ENCODE results near the gene ADAMTSL1. TPM values are rescaled to one million over a fixed set of nuclear protein-coding genes. Genes with fewer than 3 reads are reported as not detected.

Gene ADAMTSL1
- total RNA-seq, 1 donor from 2014 or later, result 12.6 TPM

GRCh38 chr9:18786911-18787650, 313.1 kb downstream of the ADAMTSL1 start:
- Histone ChIP-seq H2AFZ (ENCODE audit: low read depth, low read length) (no peak overlapping the region), H3K79me2 (ENCODE audit: insufficient read depth, low read length) (no peaks in the 10 kb centered on the region), H4K20me1 (ENCODE audit: insufficient read depth, low read length) (no peaks in the 10 kb centered on the region), H3K4me2 (ENCODE audit: low read length) (peak overlapping the region; percentile 24), H3K27ac (ENCODE audit: low read depth, low read length) (no peak overlapping the region), H3K9me3 (ENCODE audit: insufficient read depth, low read depth, low read length) (no peaks in the 10 kb centered on the region), H3K4me1 (ENCODE audit: insufficient read depth, low read length) (peaks cover 21% of the 10 kb centered on the region), H3K4me3 (ENCODE audit: insufficient read depth, low read depth, low read length) (no peak overlapping the region), H3K9ac (ENCODE audit: low read length) (no peak overlapping the region), H3K36me3 (ENCODE audit: insufficient read depth, low read length) (peaks cover 13% of the 10 kb centered on the region), H3K27me3 (ENCODE audit: insufficient read depth, low read length) (no peaks in the 10 kb centered on the region)
- DNase-seq (ENCODE audit: low read depth) (peak; percentile 61), FAIRE-seq (no peak)
- H3K27me3 Mint-ChIP-seq (ENCODE audit: low read depth, unreplicated experiment), result no peaks in the 10 kb centered on the region
- H3K27ac Mint-ChIP-seq (ENCODE audit: unreplicated experiment), result peak overlapping the region; percentile 27
- H3K9me3 Mint-ChIP-seq (ENCODE audit: unreplicated experiment), result peaks cover 2% of the 10 kb centered on the region
- peaks cover 5% of the 10 kb centered on the region for H3K4me1 Mint-ChIP-seq (ENCODE audit: low read depth, unreplicated experiment)
- H3K36me3 Mint-ChIP-seq (ENCODE audit: low read depth, unreplicated experiment), result no peaks in the 10 kb centered on the region
- H3K4me3 Mint-ChIP-seq (ENCODE audit: unreplicated experiment), result no peak overlapping the region
- no peak for TF ChIP-seq CTCF (IDR thresholded peaks at IDR 0.05; ENCODE audit: insufficient read depth, low read depth, low read length)
- TF ChIP-seq EZH2 (IDR thresholded peaks at IDR 0.05; ENCODE audit: insufficient read depth, low read length), result no peak

GRCh38 chr9:18788256-18788655, 314.3 kb downstream of the ADAMTSL1 start:
- Histone ChIP-seq H4K20me1 (ENCODE audit: insufficient read depth, low read length) (no peaks in the 10 kb centered on the region), H2AFZ (ENCODE audit: low read depth, low read length) (no peak overlapping the region), H3K27ac (ENCODE audit: low read depth, low read length) (no peak overlapping the region), H3K4me3 (ENCODE audit: insufficient read depth, low read depth, low read length) (no peak overlapping the region), H3K36me3 (ENCODE audit: insufficient read depth, low read length) (peaks cover 17% of the 10 kb centered on the region), H3K4me1 (ENCODE audit: insufficient read depth, low read length) (peaks cover 21% of the 10 kb centered on the region), H3K4me2 (ENCODE audit: low read length) (no peak overlapping the region), H3K79me2 (ENCODE audit: insufficient read depth, low read length) (no peaks in the 10 kb centered on the region), H3K27me3 (ENCODE audit: insufficient read depth, low read length) (no peaks in the 10 kb centered on the region), H3K9me3 (ENCODE audit: insufficient read depth, low read depth, low read length) (no peaks in the 10 kb centered on the region), H3K9ac (ENCODE audit: low read length) (no peak overlapping the region)
- Mint-ChIP-seq H3K36me3 (ENCODE audit: low read depth, unreplicated experiment) (no peaks in the 10 kb centered on the region), H3K27ac (ENCODE audit: unreplicated experiment) (no peak overlapping the region), H3K4me1 (ENCODE audit: low read depth, unreplicated experiment) (peaks cover 5% of the 10 kb centered on the region), H3K4me3 (ENCODE audit: unreplicated experiment) (no peak overlapping the region), H3K9me3 (ENCODE audit: unreplicated experiment) (peaks cover 2% of the 10 kb centered on the region), H3K27me3 (ENCODE audit: low read depth, unreplicated experiment) (no peaks in the 10 kb centered on the region)
- DNase-seq (ENCODE audit: low read depth) (no peak), FAIRE-seq (no peak)
- TF ChIP-seq EZH2 (IDR thresholded peaks at IDR 0.05; ENCODE audit: insufficient read depth, low read length), result no peak
- no peak for TF ChIP-seq CTCF (IDR thresholded peaks at IDR 0.05; ENCODE audit: insufficient read depth, low read depth, low read length)

GRCh38 chr9:18791074-18791473, 317.1 kb downstream of the ADAMTSL1 start:
- H3K9ac ChIP-seq (ENCODE audit: low read length), result no peak overlapping the region
- DNase-seq (ENCODE audit: low read depth) (no peak), FAIRE-seq (no peak)
- no peak overlapping the region for H2AFZ ChIP-seq (ENCODE audit: low read depth, low read length)
- no peaks in the 10 kb centered on the region for H4K20me1 ChIP-seq (ENCODE audit: insufficient read depth, low read length)
- H3K27ac ChIP-seq (ENCODE audit: low read depth, low read length), result no peak overlapping the region
- H3K4me2 ChIP-seq (ENCODE audit: low read length), result no peak overlapping the region
- H3K4me3 ChIP-seq (ENCODE audit: insufficient read depth, low read depth, low read length), result no peak overlapping the region
- no peaks in the 10 kb centered on the region for H3K79me2 ChIP-seq (ENCODE audit: insufficient read depth, low read length)
- H3K9me3 ChIP-seq (ENCODE audit: insufficient read depth, low read depth, low read length), result no peaks in the 10 kb centered on the region
- H3K4me1 ChIP-seq (ENCODE audit: insufficient read depth, low read length), result peaks cover 20% of the 10 kb centered on the region
- Mint-ChIP-seq H3K27ac (ENCODE audit: unreplicated experiment) (no peak overlapping the region), H3K4me1 (ENCODE audit: low read depth, unreplicated experiment) (peaks cover 9% of the 10 kb centered on the region), H3K9me3 (ENCODE audit: unreplicated experiment) (peaks cover 2% of the 10 kb centered on the region), H3K4me3 (ENCODE audit: unreplicated experiment) (no peak overlapping the region), H3K36me3 (ENCODE audit: low read depth, unreplicated experiment) (no peaks in the 10 kb centered on the region), H3K27me3 (ENCODE audit: low read depth, unreplicated experiment) (no peaks in the 10 kb centered on the region)
- TF ChIP-seq CTCF (IDR thresholded peaks at IDR 0.05; ENCODE audit: insufficient read depth, low read depth, low read length) (peak; percentile 40), EZH2 (IDR thresholded peaks at IDR 0.05; ENCODE audit: insufficient read depth, low read length) (no peak)
- peaks cover 23% of the 10 kb centered on the region for H3K36me3 ChIP-seq (ENCODE audit: insufficient read depth, low read length)
- no peaks in the 10 kb centered on the region for H3K27me3 ChIP-seq (ENCODE audit: insufficient read depth, low read length)

All from astrocyte (in vitro differentiated cells and primary cell).